WERI-Rb-1 (cell line): Measurements from ENCODE around the gene NR1D2.
A peak's percentile ranks its signal among the peaks of the same experiment; 100 is the strongest.

Experiments
- DNase-seq: peaks from one replicate; pipeline ENCODE4 v3.0.0-alpha.2; 2020
- H3K27ac ChIP-seq: fragments of 250-450 bp; sonication (Bioruptor Pico); 2 replicates; pipeline ENCODE4 v1.5.1; 2020; ENCODE audit warnings: mild to moderate bottlenecking, moderate library complexity
- H3K27me3 ChIP-seq: fragments of 250-450 bp; sonication (Bioruptor Pico); 2 replicates; pipeline ENCODE4 v1.5.1; 2021; ENCODE audit warnings: mild to moderate bottlenecking, low read depth, moderate library complexity; ENCODE audit not compliant: insufficient read depth, severe bottlenecking
- H3K36me3 ChIP-seq: fragments of 250-450 bp; sonication (Bioruptor Pico); 2 replicates; pipeline ENCODE4 v1.5.1; 2020; ENCODE audit warnings: mild to moderate bottlenecking, moderate library complexity
- H3K4me3 ChIP-seq: 2 replicates; pipeline ENCODE4 v1.5.1; 2011; ENCODE audit warnings: low read depth, mild to moderate bottlenecking, control low read depth, low read length
- H3K9me3 ChIP-seq: fragments of 250-450 bp; sonication (Bioruptor Pico); 2 replicates; pipeline ENCODE4 v1.5.1; 2021; ENCODE audit warnings: mild to moderate bottlenecking, moderate library complexity; ENCODE audit not compliant: severe bottlenecking
- CTCF ChIP-seq: IDR thresholded peaks from 2 replicates; pipeline ENCODE4 v1.5.1; 2011; ENCODE audit warnings: low read depth, mild to moderate bottlenecking, control low read depth, inconsistent platforms, low read length

Gene NR1D2

DNA sequence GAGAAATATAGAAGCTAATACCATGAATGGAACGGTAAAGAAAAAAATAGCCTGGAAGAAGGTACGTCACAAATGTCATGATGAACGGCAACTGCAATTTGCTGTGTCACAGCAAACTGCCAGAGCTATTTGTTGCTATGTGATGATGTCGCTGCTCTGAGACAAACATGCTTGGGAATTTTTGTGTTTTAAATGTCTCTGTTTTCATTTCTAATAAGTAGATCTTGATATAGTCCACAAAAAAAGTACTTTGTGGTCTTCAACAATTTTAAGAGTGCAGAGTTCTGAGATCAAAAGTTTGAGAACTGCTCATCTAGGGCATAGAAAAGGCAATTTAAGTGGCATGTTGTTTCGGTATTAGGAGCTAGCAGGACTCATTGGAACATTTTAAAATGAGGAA lies 4.3 kb upstream of the NR1D2 start:
- TF ChIP-seq CTCF = no peak
- no peaks in the 10 kb centered on the region for H3K36me3 ChIP-seq
- H3K4me3 ChIP-seq = no peak overlapping the region
- H3K9me3 ChIP-seq = no peaks in the 10 kb centered on the region
- H3K27me3 ChIP-seq = no peaks in the 10 kb centered on the region
- DNase-seq = no peak
- no peak overlapping the region for H3K27ac ChIP-seq

- no peaks in the 10 kb centered on the region for H3K27me3 ChIP-seq
- no peak overlapping the region for H3K27ac ChIP-seq
- H3K36me3 ChIP-seq = peaks cover 4% of the 10 kb centered on the region; the same call in 1 of the 2 replicates
- H3K9me3 ChIP-seq = no peaks in the 10 kb centered on the region
- TF ChIP-seq CTCF = no peak
- H3K4me3 ChIP-seq = no peak overlapping the region
- DNase-seq = no peak
Measured at GRCh38 chr3:23941440-23941839, 3.6 kb upstream of the NR1D2 start.

- no peaks in the 10 kb centered on the region for H3K9me3 ChIP-seq
- H3K27ac ChIP-seq = no peak overlapping the region
- H3K4me3 ChIP-seq = no peak overlapping the region
- peaks cover 7% of the 10 kb centered on the region; the same call in 1 of the 2 replicates for H3K36me3 ChIP-seq
- no peaks in the 10 kb centered on the region for H3K27me3 ChIP-seq
- no peak for TF ChIP-seq CTCF
- no peak for DNase-seq
Measured at GRCh38 chr3:23942546-23942945, 2.5 kb upstream of the NR1D2 start.

DNA sequence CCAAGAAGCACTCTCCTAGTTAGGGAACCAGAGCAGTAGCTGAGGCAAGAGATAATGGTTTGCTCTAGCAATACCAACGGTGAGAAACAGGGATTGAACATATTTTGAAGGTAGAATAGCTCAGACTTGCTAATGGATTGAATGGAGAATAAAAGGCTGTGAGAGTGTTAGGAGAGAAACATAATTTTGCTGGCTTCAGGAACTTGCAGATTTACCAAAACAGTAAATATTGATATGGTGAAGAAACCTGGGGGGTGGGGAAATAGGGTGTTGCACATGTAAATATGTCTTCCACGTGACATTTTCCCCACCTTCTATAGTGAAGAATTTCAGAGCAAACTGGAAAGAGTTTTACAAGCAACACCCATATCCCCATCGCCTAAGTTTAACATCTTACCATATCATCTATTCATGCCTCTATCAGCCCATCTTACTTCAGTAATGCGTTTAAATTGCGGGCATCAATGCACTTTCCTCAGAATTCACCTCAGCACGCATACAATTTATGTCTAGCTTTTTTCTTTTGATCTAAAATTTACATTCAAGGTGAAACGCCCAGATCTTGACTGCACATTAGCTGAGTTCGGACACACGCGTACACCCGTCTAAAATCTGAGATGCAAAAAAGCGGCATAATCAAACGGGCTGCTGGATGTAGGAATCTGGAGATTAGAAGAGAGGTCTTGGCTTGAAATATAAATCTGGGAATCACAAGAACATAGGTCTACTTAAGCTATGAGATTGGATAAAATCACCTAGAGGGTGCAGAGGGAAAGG lies 891 bp upstream of the NR1D2 start:
- Histone ChIP-seq H3K4me3 (peak overlapping the region; percentile 84), H3K27me3 (no peaks in the 10 kb centered on the region), H3K36me3 (peaks cover 10% of the 10 kb centered on the region), H3K9me3 (no peaks in the 10 kb centered on the region), H3K27ac (peak overlapping the region; percentile 96)
- no peak for TF ChIP-seq CTCF
- DNase-seq = no peak

DNA sequence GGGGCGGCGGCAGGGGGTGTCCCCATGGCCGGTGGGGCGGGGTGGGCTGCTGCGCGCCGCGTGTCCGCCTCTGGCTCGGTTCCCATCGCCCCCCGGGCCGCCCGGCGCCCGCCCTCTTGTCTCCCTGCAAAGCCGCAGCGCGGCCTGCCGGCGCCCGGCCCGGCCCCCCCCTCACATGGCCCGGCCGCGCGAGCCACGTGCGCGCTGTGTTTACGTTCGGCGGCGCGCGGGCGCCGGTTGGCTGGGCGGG lies 502 bp downstream of the NR1D2 start:
- peaks cover 10% of the 10 kb centered on the region for H3K36me3 ChIP-seq
- peak overlapping the region; percentile 96 for H3K27ac ChIP-seq
- no peak for TF ChIP-seq CTCF
- H3K9me3 ChIP-seq = no peaks in the 10 kb centered on the region
- peak overlapping the region; percentile 84 for H3K4me3 ChIP-seq
- no peaks in the 10 kb centered on the region for H3K27me3 ChIP-seq
- no peak for DNase-seq
